HepG2 (cell line): Measurements from ENCODE around the gene SIRPA. TPM values are rescaled to one million over a fixed set of nuclear protein-coding genes. Genes with fewer than 3 reads are reported as not detected.

Source experiments
- ATAC-seq: fragments of 200-7000 bp; cut with Tn5 transposase; 3 replicates; pipeline ENCODE4 v1.9.1; 2020; ENCODE audit warnings: mild to moderate bottlenecking, moderate library complexity
- BruUV-seq: library from RNA; stranded (reverse); fragments of 400-500 nt; replicated peaks from 2 replicates; lab custom pipeline; 2021; lab: Mats Ljungman, UMichigan
- CTCF ChIA-PET: fragments of 300-600 bp; formaldehyde crosslinking; extraction: SDS; loops from one replicate; lab custom pipeline; 2021; ENCODE audit warnings: low total read pairs, inconsistent platforms, low intra/inter-chr PET ratio; lab: Yijun Ruan, JAX
- POLR2A ChIA-PET: fragments of 350-600 bp; sonication (Branson Sonifier 250); formaldehyde crosslinking; loops from one replicate; lab custom pipeline; 2020; ENCODE audit warnings: antibody characterized with exemption, inconsistent platforms; lab: Yijun Ruan, JAX
- DNase-seq: peaks from one replicate; pipeline ENCODE4 v3.0.0-alpha.2; 2015; ENCODE audit warnings: low spot score
- FAIRE-seq: peaks from 3 replicates; lab custom pipeline; 2011; peaks lifted over from hg19 to GRCh38; lab: Jason Lieb, UNC
- H2AFZ ChIP-seq: one replicate; pipeline ENCODE4 v1.6.1; 2011; ENCODE audit warnings: low read length, inconsistent platforms
- H3K27ac ChIP-seq: fragments of 300-600 bp; 3 replicates; pipeline ENCODE4 v1.8.0; 2011; ENCODE audit warnings: mixed run types, mild to moderate bottlenecking, mixed read lengths, low read length, inconsistent platforms; ENCODE audit not compliant: insufficient read depth; ENCODE audit errors: extremely low read length
- H3K27me3 ChIP-seq, 2 experiments: fragments of 200-600 bp in 1 of 2; 2 replicates in 1 of 2; 3 replicates in 1 of 2; pipeline versions ENCODE4 v1.6.0 to v1.8.0; 2011; ENCODE audit warnings: low read length in 2 of 2, mild to moderate bottlenecking in 2 of 2, moderate library complexity in 2 of 2, inconsistent platforms in 1 of 2; ENCODE audit not compliant: insufficient read depth in 2 of 2, control insufficient read depth in 1 of 2
- H3K36me3 ChIP-seq, 2 experiments: fragments of 200-600 bp in 1 of 2; replicated peaks in 1 of 2; 2 replicates in 1 of 2; 3 replicates in 1 of 2; pipeline versions ENCODE4 v1.5.1 to v1.8.0; 2011; ENCODE audit warnings: low read length in 2 of 2, inconsistent platforms in 1 of 2; ENCODE audit not compliant: insufficient read depth in 2 of 2, control insufficient read depth in 1 of 2
- H3K4me1 ChIP-seq: 2 replicates; pipeline ENCODE4 v1.5.1; 2012; ENCODE audit warnings: low read length, inconsistent platforms; ENCODE audit not compliant: insufficient read depth
- H3K4me2 ChIP-seq: 2 replicates; pipeline ENCODE4 v1.6.0; 2011; ENCODE audit warnings: low read depth, low read length, inconsistent platforms
- H3K4me3 ChIP-seq, 3 experiments: fragments of 200-600 bp in 1 of 3; sonication (generic), shearing (Covaris generic) in 1 of 3; replicated peaks in 1 of 3; 2 replicates each; pipeline ENCODE4 v1.5.1; 2011 to 2016; ENCODE audit warnings: low read length in 3 of 3, inconsistent platforms in 2 of 3, low read depth in 2 of 3, mild to moderate bottlenecking in 2 of 3, control low read depth in 1 of 3, mixed read lengths in 1 of 3; ENCODE audit not compliant: insufficient read depth in 1 of 3
- H3K79me2 ChIP-seq: one replicate; pipeline ENCODE4 v1.6.1; 2011; ENCODE audit warnings: low read length, inconsistent platforms; ENCODE audit not compliant: insufficient read depth
- H3K9ac ChIP-seq: 2 replicates; pipeline ENCODE4 v1.6.0; 2011; ENCODE audit warnings: mild to moderate bottlenecking, low read depth, low read length, inconsistent platforms; ENCODE audit not compliant: insufficient read depth
- H3K9me3 ChIP-seq: 2 replicates; pipeline ENCODE4 v1.5.1; 2012; ENCODE audit warnings: mild to moderate bottlenecking, low read length
- H4K20me1 ChIP-seq: 2 replicates; pipeline ENCODE4 v1.6.0; 2011; ENCODE audit warnings: inconsistent platforms, mild to moderate bottlenecking, low read length, moderate library complexity; ENCODE audit not compliant: insufficient read depth
- ARNT2 ChIP-seq: sonication (generic); formaldehyde crosslinking; IDR thresholded peaks from 2 replicates; pipeline ENCODE4 v1.8.0; 2022; ENCODE audit warnings: mild to moderate bottlenecking, low read depth, missing genetic modification reagents, moderate library complexity
- MLLT10 ChIP-seq: sonication (generic); formaldehyde crosslinking; IDR thresholded peaks from 2 replicates; pipeline ENCODE4 v1.4.0; 2020; ENCODE audit warnings: missing genetic modification reagents
- RARA ChIP-seq: IDR thresholded peaks from 2 replicates; pipeline ENCODE4 v1.6.1; 2016; ENCODE audit warnings: missing genetic modification reagents, missing compliant biosample characterization
- SOX13 ChIP-seq, 3 experiments: fragments of 450-650 bp in 1 of 3; sonication (generic) in 1 of 3; formaldehyde crosslinking in 1 of 3; IDR thresholded peaks in 2 of 3; conservative IDR thresholded peaks in 1 of 3; 2 replicates each; pipeline versions ENCODE4 v1.5.0 to v1.6.1; 2016 to 2020; ENCODE audit warnings: antibody characterized with exemption in 1 of 3, mild to moderate bottlenecking in 1 of 3, missing compliant biosample characterization in 1 of 3, missing genetic modification reagents in 1 of 3, moderate library complexity in 1 of 3
- UBTF ChIP-seq: sonication (generic); formaldehyde crosslinking; IDR thresholded peaks from 2 replicates; pipeline ENCODE4 v1.4.0; 2020; ENCODE audit warnings: mild to moderate bottlenecking, missing genetic modification reagents
- ZNF687 ChIP-seq: sonication (generic); formaldehyde crosslinking; IDR thresholded peaks from 2 replicates; pipeline ENCODE4 v1.5.1; 2020; ENCODE audit warnings: mild to moderate bottlenecking, missing genetic modification reagents, moderate library complexity
- WGBS: methylation state at CpG from one replicate; pipeline ENCODE4 v1.1.6; 2017; ENCODE audit warnings: low lambda C conversion rate; 5-methylcytosine and 5-hydroxymethylcytosine counted together
- in situ Hi-C: cut with HindIII; loops from 2 replicates; pipeline ENCODE4 v1.10.0; 2017; ENCODE audit warnings: low pct_unique_long_range_greater_than_20kb; ENCODE audit not compliant: extremely low pct_ligation_motif_present
- intact Hi-C: fragments of 100-400 bp; cut with micrococcal nuclease; formaldehyde crosslinking; loops from one replicate; pipeline ENCODE4 v1.10.0; 2022; ENCODE audit not compliant: unreplicated experiment
- polyA plus RNA-seq, 8 experiments: library from polyadenylated mRNA; depleted of rRNA in 3 of 8; stranded (reverse) in 7 of 8; unstranded in 1 of 8; fragments of >200 nt; fragmentation: Illumina TruSeq in 4 of 8; extraction: Trizol in 4 of 8; gene quantifications; 2 replicates each; pipeline versions ENCODE4 v1.2.1 to v1.2.3, GENCODE V29; 2011 to 2016; ENCODE audit warnings: low read depth in 4 of 8, missing spikeins in 1 of 8, mixed read lengths in 1 of 8; ENCODE audit not compliant: insufficient read depth in 1 of 8
- total RNA-seq, 5 experiments: library from RNA; depleted of rRNA; stranded (reverse); fragments of >200 nt; fragmentation: Illumina TruSeq; extraction: Trizol; gene quantifications; 2 replicates each; pipeline ENCODE4 v1.2.3, GENCODE V29; 2016; ENCODE audit warnings: low read depth in 1 of 5
- TF ChIP-seq, protein P1 (sequence below), 2 experiments: sonication (generic) in 1 of 2; formaldehyde crosslinking in 1 of 2; IDR thresholded peaks; 2 replicates each; pipeline versions ENCODE4 v1.4.0 to v1.6.1; 2016 to 2020; ENCODE audit warnings: borderline replicate concordance in 1 of 2, low read depth in 1 of 2, mild to moderate bottlenecking in 1 of 2, missing genetic modification reagents in 1 of 2

Gene SIRPA
- total and polyA plus RNA-seq, 2 of the 13 experiments (the other 11 are each of a cell fraction or from before 2014, with no cell fraction given), result 7.2 to 17.6 TPM

DNA sequence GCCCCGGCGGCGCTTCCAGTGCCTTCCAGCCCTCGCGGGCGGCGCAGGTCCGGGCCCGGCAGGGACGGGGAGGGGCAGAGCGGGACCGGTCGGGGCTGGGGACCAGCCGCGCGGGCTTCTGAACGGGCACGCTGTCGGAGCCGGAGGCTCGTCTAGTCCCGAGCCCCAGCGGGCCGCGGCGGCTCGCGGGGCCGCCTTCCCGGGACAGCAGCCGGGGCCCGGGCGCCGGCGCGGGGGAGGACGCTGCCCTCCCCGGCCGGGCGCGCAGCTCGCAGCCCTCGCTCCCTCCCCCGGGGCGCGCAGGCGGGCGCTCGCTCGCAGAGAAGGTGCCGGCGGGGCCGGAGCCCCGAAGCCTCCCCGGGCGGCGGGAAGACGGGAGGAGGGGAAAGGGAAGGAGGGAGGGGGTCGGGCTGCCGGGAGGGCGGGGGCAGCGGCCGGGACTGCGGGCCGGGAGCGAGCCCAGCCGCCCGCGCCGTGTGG is 696 bp upstream of the SIRPA start (continued):
- no peak for TF ChIP-seq MLLT10 (CRISPR knock-in tag)
- peak; percentile 15; the same call in 1 of the 2 replicates for TF ChIP-seq RARA (CRISPR knock-in tag)
- no peak for TF ChIP-seq SOX13 (IDR thresholded peaks at IDR 0.05)
- 0 out of 4 replicates have a peak, but pooled peaks of 1 of the 2 experiments have one; percentile 11 for TF ChIP-seq SOX13 (CRISPR knock-in tag; conservative IDR thresholded peaks at IDR 0.05 in 1 of 2, IDR thresholded peaks at IDR 0.05 in 1 of 2)
- peak; percentile 83; the same call in 1 of the 2 replicates for TF ChIP-seq UBTF (CRISPR knock-in tag)

GRCh38 chr20:1895674-1896483 is 672 bp downstream of the SIRPA start:
- Histone ChIP-seq H3K9me3 (no peaks in the 10 kb centered on the region), H3K4me3 (peak overlapping the region; percentile 70 to 81 (median 76)), H3K79me2 (peaks cover 8% of the 10 kb centered on the region), H3K9ac (peak overlapping the region; percentile 63), H3K4me1 (peaks cover 62% of the 10 kb centered on the region), H3K36me3 (no peaks in the 10 kb centered on the region), H3K27me3 (peaks cover 10 to 20% of the 10 kb centered on the region in 2 experiments), H3K4me2 (peak overlapping the region; percentile 88), H2AFZ (no peak overlapping the region), H4K20me1 (peaks cover 2% of the 10 kb centered on the region; the same call in 1 of the 2 replicates), H3K27ac (no peak overlapping the region)
- ChIA-PET CTCF (no interaction called here), POLR2A (interaction anchor here (0.7 to 1.2 kb wide), 2 partner anchors 11 to 25 kb away, joined by 3 to 4 read pairs; no protein-coding TSS in a partner anchor)
- no peak for DNase-seq
- 0 out of 3 replicates have a peak, but pooled peaks have one; percentile 2 for ATAC-seq
- WGBS, result 30% methylated on average over 24 of the region's 24 CpGs
- FAIRE-seq, result peak; percentile 80
- TSS peak; percentile 54 for BruUV-seq
- intact Hi-C loops, result loop anchor here (5.0 kb wide), 1 partner anchor 196 kb away; no protein-coding TSS in a partner anchor
- in situ Hi-C loops, result no loop called here
- TF ChIP-seq ZNF687 (CRISPR knock-in tag) (peak; percentile 38), ARNT2 (CRISPR knock-in tag) (no peak)
- TF ChIP-seq, protein P1, sequence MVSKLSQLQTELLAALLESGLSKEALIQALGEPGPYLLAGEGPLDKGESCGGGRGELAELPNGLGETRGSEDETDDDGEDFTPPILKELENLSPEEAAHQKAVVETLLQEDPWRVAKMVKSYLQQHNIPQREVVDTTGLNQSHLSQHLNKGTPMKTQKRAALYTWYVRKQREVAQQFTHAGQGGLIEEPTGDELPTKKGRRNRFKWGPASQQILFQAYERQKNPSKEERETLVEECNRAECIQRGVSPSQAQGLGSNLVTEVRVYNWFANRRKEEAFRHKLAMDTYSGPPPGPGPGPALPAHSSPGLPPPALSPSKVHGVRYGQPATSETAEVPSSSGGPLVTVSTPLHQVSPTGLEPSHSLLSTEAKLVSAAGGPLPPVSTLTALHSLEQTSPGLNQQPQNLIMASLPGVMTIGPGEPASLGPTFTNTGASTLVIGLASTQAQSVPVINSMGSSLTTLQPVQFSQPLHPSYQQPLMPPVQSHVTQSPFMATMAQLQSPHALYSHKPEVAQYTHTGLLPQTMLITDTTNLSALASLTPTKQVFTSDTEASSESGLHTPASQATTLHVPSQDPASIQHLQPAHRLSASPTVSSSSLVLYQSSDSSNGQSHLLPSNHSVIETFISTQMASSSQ (IDR thresholded peaks at IDR 0.05; ENCODE audit: low read depth), result no peak
- TF ChIP-seq, protein P1 (CRISPR knock-in tag; IDR thresholded peaks at IDR 0.05; ENCODE audit: borderline replicate concordance), result no peak
